ENCODE results near the gene ZBED6. TPM values are rescaled to one million over a fixed set of nuclear protein-coding genes. Genes with fewer than 3 reads are reported as not detected.

ZBED6 gene
- total RNA-seq, 1 experiment from 2014 or later: 8.2 TPM

DNA sequence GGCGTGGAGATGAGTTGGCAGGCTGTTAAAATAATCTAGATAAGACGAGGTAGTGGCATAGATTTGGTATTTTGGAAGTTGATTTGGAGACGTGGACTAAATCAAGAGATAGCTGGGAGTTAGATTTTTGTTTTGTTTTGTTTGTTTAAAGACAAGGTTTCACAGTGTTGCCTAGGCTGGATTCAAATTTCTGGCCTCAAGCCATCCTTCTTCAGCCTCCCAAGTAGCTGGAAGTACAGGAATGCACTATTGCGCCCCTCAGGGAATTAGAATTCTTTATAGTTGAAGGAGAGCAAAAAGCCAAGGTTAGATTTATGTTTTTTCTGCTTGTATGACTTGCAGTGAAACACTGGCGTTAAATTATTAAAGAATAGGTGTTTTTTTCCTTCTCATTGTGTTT, 43.7 kb downstream of the ZBED6 start:
- peak; percentile 58 for DNase-seq (ENCODE audit: low read depth)

DNA sequence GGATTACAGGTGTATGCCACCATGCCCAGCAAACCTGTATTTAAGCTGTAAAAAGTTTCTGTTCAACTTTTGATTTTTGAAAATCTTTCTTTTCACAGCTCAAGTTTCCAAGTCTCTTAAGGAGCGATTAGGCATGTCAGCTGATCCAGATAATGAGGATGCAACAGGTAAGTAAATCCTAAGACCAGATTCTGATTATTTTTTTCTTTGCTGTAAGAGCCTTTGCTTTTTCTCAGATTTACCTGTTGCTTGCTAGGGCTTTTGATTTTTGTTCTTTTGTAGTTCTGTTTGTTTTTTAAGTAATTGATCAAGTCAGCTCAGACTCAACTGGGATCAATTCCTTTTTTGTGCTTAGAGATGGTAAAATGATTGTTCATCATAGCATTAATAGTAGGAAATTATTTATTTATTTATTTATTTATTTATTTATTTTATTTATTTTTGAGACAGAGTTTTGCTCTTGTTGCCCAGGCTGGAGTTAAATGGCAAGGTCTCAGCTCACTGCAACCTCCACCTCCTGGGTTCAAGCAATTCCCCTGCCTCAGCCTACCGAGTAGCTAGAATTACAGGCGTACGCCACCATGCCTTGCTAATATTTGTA, 44.9 kb downstream of the ZBED6 start:
- DNase-seq (ENCODE audit: low read depth): no peak

DNA sequence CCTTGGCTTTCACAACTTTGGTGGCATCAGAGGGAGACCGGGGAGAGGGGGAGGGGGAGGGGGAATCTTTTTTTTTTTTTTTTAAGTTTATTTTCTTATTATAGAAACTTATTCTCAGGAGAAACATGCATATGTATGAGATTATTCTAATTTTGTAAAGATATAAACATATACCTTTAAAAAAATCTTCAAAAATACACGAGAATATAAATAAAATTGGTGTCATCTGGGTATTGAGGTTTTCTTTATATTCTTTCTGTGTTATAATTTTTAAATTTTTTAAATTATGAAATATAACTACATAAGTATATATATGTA, 47.1 kb downstream of the ZBED6 start:
- DNase-seq (ENCODE audit: low read depth): no peak

DNA sequence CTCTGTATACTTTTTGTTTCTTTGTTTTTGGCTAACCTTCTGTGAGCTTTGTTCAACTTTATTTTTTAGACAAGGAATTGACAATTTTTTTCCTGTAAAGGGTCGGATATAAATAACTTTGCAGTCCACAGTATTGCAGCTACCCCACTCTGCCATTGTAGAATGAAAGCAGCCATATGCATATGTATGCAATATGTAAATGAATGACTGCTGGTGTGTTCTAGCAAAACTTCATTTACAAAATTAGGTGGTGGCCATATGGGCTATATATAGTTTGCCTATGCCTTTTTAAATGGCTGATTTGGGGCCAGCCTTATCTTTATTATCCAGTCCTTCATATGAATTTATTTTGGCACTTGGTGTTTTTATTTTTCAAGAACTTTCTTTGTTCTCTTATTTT, 48.0 kb downstream of the ZBED6 start:
- DNase-seq (ENCODE audit: low read depth): no peak

Other genes starting within 250 kb of the ZBED6 start
- gene ATP2B4, start 168.8 kb upstream of the ZBED6 start, total RNA-seq (2014; rRNA removed): 24.8 and 25.8 TPM in 2 replicates
- not detected in 2 replicates for gene LAX1, start 30.4 kb upstream of the ZBED6 start, total RNA-seq (2014; rRNA removed)
- gene ZC3H11A, start within 50 bp of the ZBED6 start, total RNA-seq (2014; rRNA removed): 60.5 and 68.9 TPM in 2 replicates
- gene SNRPE, start 66.0 kb downstream of the ZBED6 start, total RNA-seq (2014; rRNA removed): 56.7 and 59.2 TPM in 2 replicates

Data from LHCN-M2 (cell line).